Stimulated activated CD4-positive, alpha-beta T cell treated with anti-CD3 and anti-CD28 coated beads, Interleukin-12 subunit alpha, Interleukin-12 subunit beta, amount 100 ng/mL, for 24 hours (primary cell): ENCODE measurements around the gene CGREF1.
"Not testable (repeated sequence)": the region's sequence is repeated elsewhere in the genome, so short reads cannot be mapped to it uniquely, and the experiment has no call there.

Source experiments
- DNase-seq, 2 experiments: peaks; one replicate each; pipeline ENCODE4 v3.0.0-alpha.2; 2020; ENCODE audit warnings: low read depth in 2 of 2

Gene CGREF1

GRCh38 chr2:27111392-27112078 is 7.4 kb downstream of the CGREF1 start:
- not testable (repeated sequence) for DNase-seq

- not testable (repeated sequence) for DNase-seq
These were observed 8.2 kb downstream of the CGREF1 start for GRCh38 chr2:27110603-27111352.

- no peak for DNase-seq
These were observed 9.8 kb downstream of the CGREF1 start for GRCh38 chr2:27109083-27109482.

GRCh38 chr2:27108221-27108620 is 10.7 kb downstream of the CGREF1 start:
- DNase-seq: no peak

GRCh38 chr2:27105981-27106380 is 12.9 kb downstream of the CGREF1 start:
- no peak for DNase-seq

- no peak for DNase-seq
These were observed 16.6 kb downstream of the CGREF1 start for GRCh38 chr2:27102329-27102728.

GRCh38 chr2:27100036-27100435 is 18.9 kb downstream of the CGREF1 start:
- DNase-seq: no peak

GRCh38 chr2:27099334-27099955 is 19.5 kb downstream of the CGREF1 start:
- DNase-seq: no peak

- no peak for DNase-seq
These were observed 21.6 kb downstream of the CGREF1 start for GRCh38 chr2:27097341-27097740.

GRCh38 chr2:27096748-27097297 is 22.1 kb downstream of the CGREF1 start:
- no peak for DNase-seq

- DNase-seq: peak in 1 of 2 experiments; percentile 31
These were observed 22.9 kb downstream of the CGREF1 start for GRCh38 chr2:27095745-27096651.

- DNase-seq: no peak
These were observed 23.5 kb downstream of the CGREF1 start for GRCh38 chr2:27095427-27095744.

GRCh38 chr2:27094353-27094984 is 24.5 kb downstream of the CGREF1 start:
- DNase-seq: no peak

GRCh38 chr2:27093430-27094352 is 25.2 kb downstream of the CGREF1 start:
- no peak for DNase-seq

- no peak for DNase-seq
These were observed 26.1 kb downstream of the CGREF1 start for GRCh38 chr2:27092696-27093429.

GRCh38 chr2:27091746-27092695 is 26.9 kb downstream of the CGREF1 start:
- no peak for DNase-seq

- DNase-seq: no peak
These were observed 29.6 kb downstream of the CGREF1 start for GRCh38 chr2:27089111-27089954.
